Fibroblast of skin of left biceps (primary cell): ENCODE results near the gene HNF4A.

Experiments used
- DNase-seq, 2 experiments: peaks; one replicate each; pipeline ENCODE4 v3.0.0-alpha.2; 2013; ENCODE audit warnings: low read depth in 2 of 2

The HNF4A gene

GRCh38 chr20:44445742-44446710 is 90.5 kb downstream of the HNF4A start:
- DNase-seq: no peak

- DNase-seq: no peak
These were observed 92.4 kb downstream of the HNF4A start for GRCh38 chr20:44447827-44448419.

- no peak for DNase-seq
These were observed 93.5 kb downstream of the HNF4A start for GRCh38 chr20:44448753-44449546.

GRCh38 chr20:44449864-44450263 is 94.4 kb downstream of the HNF4A start:
- DNase-seq: no peak

GRCh38 chr20:44450281-44450889 is 94.9 kb downstream of the HNF4A start:
- DNase-seq: no peak

- DNase-seq: no peak
These were observed 95.5 kb downstream of the HNF4A start for GRCh38 chr20:44450903-44451450.

GRCh38 chr20:44454306-44454963 is 98.9 kb downstream of the HNF4A start:
- DNase-seq: no peak

GRCh38 chr20:44455126-44455525 is 99.6 kb downstream of the HNF4A start:
- DNase-seq: no peak

- DNase-seq: no peak
These were observed 101.1 kb downstream of the HNF4A start for GRCh38 chr20:44456611-44457010.

GRCh38 chr20:44457016-44457415 is 101.5 kb downstream of the HNF4A start:
- DNase-seq: no peak

- DNase-seq: no peak
These were observed 103.8 kb downstream of the HNF4A start for GRCh38 chr20:44459271-44459670.

GRCh38 chr20:44460795-44461141 is 105.3 kb downstream of the HNF4A start:
- DNase-seq: no peak

GRCh38 chr20:44461142-44461802 is 105.8 kb downstream of the HNF4A start:
- DNase-seq: no peak

- DNase-seq: no peak
These were observed 106.3 kb downstream of the HNF4A start for GRCh38 chr20:44461803-44462174.

- DNase-seq: no peak
These were observed 108.0 kb downstream of the HNF4A start for GRCh38 chr20:44463466-44463865.

GRCh38 chr20:44464514-44464913 is 109.0 kb downstream of the HNF4A start:
- DNase-seq: no peak

- no peak for DNase-seq
These were observed 109.6 kb downstream of the HNF4A start for GRCh38 chr20:44465001-44465560.

GRCh38 chr20:44467289-44467883 is 111.9 kb downstream of the HNF4A start:
- DNase-seq: no peak

GRCh38 chr20:44468044-44468782 is 112.7 kb downstream of the HNF4A start:
- no peak for DNase-seq
